SHP77 (cell line): ENCODE data around the gene XAGE1B.
"Not testable (repeated sequence)": the region's sequence is repeated elsewhere in the genome, so short reads cannot be mapped to it uniquely, and the experiment has no call there.

Experiments
- DNase-seq, 2 experiments: peaks; one replicate each; lab custom pipeline; 2025; lab: John Stamatoyannopoulos, UW

The XAGE1B gene, protein sequence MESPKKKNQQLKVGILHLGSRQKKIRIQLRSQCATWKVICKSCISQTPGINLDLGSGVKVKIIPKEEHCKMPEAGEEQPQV

DNA sequence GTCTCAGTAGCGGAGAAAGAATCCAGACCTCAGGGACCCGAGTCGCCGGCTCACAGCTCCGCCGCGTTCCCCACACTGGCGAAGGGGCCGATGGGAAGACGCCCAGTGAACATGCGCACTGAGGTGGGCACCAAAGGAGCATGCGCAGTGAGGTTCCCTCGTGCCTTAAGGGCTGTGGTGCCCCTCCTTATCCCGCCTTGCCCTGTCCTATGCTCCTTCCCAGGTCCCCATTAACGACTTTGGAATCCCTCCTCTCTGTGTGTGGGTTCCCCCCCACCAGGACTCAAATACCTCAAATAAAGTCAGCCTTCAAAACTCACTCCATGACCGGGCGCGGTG, at the start of gene XAGE1B:
Gene XAGE1B, minus strand, starts transcription at position 77 of the 339 bp plus-strand sequence. CDS start 1,536 bp downstream, outside the sequence.
- not testable (repeated sequence) for DNase-seq

DNA sequence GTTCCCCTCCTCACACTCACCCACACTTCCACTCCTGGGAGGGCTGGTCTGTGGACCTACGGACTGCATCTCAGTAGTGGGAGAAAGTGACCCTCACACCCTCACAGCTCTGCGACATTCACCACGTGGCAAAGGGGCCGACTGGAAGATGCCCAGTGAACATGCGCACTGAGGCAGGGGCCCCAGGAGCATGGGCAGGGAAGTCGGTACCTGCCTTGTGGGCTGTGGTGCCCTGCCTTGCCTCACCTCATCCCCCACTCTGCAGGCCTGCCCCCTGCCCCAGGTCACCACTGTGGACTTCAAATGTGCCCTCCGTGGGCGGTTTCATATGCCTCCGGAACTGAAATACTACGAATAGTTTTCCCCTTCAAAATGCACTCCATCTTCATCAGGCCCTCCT, 46.2 kb upstream of the XAGE1B start:
- no peak for DNase-seq

DNA sequence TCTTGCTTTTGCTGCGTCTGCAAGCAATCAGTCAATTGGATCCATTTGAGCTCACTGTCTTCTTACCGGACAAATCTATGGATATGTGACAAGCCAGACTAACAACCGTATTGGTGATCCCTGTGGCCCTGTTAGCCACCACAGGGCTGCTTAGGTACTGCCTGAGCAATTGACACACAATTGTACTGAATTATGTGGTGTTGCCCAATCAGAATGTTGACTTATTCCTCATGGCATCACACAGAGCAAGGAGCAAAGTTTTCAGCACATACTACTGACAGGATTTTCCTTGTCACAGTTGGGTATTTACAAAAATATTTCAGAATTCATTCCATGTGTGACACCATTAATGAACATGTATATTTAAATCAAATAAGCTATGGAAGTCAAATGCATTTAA, 41.3 kb upstream of the XAGE1B start:
- no peak for DNase-seq

DNA sequence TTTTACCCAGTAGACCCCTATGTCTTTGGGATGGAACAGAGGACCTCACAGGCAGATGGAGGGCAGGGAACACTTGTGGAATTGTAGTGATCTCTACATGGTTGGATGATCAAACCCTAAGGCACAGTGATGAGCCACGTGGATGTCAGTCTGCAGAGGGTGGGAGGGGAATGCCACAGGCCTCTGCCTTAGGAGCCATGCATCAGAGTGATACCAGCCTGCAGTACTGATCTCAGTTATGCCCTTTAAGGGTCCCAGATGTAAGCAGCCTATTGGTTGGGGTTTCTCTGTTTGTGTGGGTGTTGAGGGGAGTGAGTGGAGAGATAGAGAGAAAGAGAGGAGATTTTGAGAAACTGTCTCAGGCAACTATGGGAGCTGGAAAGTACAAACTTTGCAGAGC, 39.9 kb upstream of the XAGE1B start:
- DNase-seq, result no peak

DNA sequence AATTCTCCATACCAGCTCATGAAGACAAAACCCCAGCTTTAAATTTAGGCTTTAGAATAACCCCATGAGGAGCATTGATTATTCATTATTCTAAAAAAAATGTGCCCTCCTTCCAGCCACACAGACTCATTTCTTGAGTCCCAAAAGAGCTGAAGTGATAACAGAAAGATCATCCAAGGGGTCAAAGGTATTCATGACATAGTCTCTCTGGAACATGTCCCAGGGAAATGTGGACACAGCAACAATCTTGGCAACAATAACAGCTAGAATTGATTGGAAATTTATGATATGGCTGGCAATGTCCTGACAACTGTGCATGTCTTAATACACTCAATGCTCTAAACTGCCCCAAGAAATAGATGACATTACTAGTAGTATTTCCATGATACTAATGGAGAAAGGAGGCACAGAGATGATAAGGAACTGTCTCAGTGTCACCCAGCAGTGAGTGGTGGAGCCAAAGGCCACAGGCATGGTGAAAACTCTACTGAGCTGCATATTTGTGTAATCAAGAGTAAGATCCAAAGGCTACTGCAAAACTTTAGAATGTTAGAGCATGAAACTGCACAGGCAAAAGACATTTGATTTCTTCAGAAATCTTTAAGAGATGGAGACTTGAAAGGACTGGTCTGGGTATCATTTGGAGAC, 37.3 kb upstream of the XAGE1B start:
- no peak for DNase-seq

DNA sequence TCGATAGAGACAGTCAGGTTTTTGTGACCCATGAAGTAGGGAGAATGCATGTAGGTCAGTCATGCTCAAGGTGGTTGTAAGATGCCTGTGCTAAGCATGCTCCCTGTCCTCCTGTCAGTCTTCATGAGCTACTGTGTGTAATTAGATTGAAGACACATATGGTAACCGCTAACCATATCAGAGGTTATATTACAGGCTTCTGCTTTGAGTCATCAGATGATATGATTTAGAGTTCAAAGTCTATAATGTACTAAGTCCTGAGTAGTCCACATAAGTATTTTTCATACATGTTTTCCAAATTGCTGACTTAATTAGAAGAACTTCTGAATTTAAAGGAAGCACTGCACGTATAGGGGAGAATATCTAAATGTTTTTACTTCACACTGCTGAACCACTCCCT, 31.9 kb upstream of the XAGE1B start:
- not testable (repeated sequence) for DNase-seq

DNA sequence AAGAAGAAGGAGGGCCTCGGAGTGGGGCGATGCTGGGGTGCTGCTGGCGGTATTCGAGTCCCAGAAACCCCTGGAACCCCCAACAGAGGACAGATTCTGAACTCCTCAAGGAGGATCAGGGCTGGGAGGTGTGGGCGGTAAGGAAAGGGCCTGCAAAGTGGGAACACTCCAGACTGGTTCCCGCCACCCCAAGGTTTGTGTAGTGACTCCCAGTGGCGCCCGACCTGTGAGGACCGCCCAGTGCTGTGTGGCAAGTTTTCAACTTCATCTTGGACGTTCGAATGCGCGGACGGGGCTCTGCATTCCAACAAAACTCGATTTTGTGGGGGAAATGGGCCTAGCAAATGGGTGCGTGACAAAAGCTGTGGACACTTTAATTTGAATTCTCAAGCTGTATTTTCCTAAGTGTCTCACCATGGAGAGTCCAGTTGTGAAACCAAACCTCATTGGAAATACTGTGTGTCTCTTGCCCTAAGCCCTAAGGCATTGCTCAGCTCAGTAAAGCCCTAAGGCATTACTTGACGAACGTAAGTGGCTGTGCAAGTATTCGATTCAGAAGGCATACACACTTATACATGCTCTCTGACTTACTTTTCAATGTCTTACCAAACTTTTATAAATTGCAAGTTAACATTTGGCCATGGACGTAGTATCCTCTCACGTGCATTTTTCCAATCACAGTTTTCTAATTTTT, 27.4 kb upstream of the XAGE1B start:
- DNase-seq, result no peak

DNA sequence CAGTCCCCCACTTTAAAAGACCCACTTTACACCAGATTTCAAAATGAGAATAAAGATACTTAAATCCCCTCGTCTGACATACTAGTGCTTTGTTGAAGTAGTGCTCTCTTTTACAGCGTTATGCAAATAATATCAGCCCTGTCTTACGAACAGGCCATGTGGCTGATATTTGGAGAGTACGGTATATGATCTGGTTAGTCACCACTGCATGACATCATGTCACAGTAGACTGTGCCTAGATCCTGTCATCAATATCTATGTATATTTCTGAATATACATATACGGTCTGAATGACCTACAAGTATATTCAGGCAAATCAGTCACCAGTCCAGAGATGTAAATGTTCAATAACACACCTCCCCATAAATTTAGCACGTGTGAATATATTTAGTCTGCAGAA, 25.4 kb upstream of the XAGE1B start:
- no peak for DNase-seq

DNA sequence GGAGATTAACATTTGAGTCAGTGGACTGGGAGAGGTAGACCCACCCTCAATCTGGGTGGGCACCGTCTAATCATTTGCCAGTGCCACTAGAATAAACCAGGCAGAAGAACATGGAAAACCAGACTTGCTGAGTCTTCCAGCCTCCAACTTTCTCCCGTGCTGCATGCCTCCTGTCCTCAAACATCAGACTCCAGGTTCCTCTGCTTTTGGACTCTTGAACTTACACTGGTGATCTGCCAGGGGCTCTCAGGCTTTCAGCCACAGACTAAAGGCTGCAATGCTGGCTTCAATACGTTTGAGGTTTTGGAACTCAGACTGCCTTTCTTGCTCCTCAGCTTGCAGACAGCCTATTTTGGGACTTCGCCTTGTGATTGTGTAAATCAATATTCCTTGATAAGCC, 24.2 kb upstream of the XAGE1B start:
- not testable (repeated sequence) for DNase-seq

DNA sequence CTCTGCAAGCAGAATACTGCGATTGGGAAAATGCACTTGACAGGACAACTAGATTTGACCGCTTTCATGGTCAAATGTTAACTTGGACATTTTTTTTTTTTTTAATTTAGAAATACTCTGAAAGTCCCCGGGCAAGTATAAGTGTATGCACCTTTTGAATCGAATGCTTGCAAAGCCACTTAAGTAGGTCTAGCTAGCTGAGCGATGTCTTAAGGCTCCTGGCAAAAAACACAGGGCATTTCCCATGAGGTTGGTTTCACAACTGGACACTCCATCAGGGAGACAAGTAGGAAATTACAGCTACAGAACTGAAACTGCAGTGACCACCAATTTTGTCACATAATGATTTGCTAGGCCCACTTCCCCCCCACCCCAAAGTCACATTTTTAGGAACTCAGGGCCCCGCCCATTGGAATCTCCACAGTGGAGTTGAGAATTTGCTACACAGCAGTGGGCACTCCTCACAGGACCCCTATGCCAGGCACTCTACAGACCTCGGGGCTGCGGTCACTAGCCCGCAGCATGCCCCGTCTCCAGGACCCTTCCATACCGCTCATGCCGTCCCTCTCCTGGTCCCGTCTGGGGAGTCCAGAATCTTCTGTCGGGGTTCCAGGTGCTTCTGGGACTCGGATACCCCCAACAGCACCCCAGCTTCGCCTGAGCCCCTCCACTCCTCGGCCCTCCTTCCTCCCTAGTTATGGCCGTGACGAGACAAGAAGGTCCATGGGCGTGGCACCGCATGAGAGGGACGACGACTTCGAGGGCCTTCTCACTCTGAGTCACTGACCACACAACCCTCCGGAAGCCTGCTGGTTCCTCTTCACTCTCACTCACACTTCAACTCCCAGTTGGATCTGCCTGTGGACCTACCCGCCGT, 515 bp downstream of the XAGE1B start:
- DNase-seq, result not testable (repeated sequence)

DNA sequence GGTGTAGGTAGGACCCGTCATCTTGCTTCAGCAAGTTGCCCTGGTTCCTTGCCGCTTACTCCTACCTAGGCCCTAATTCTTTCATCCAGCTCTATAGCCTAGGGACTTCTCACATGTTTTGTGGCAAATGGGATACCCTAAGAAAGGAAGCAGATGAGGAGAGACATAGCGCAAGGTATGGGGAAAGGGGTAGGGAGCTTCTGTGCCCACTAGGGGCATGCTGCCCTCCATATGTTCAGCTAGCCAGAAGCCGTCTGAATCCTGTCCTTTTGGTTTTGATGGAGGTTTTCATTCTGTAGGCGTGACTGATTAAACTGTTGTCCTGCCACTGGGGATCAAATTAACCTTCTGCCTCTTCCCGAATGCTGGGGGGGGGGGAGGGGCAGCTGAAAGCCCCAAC, 5.7 kb downstream of the XAGE1B start:
- DNase-seq, result not testable (repeated sequence)

DNA sequence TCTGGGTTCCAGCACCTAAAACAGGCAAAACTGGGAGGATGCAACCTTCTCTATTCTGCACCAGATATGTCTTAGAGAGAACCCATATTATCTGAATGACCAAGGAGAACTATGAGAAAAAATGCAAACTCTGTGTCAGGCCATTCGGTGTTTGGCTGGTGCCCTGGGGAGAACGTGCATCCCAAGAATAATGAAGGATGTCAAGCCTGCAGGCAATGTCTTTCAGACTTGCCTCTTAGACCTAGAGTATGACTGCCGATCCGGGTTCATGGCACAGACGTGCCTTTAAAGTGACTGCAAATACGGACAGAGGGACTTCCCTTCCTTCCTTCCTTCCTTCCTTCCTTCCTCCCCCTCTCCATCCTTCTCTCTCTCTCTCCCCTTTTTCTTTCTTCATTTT, 6.9 kb downstream of the XAGE1B start:
- no peak for DNase-seq

DNA sequence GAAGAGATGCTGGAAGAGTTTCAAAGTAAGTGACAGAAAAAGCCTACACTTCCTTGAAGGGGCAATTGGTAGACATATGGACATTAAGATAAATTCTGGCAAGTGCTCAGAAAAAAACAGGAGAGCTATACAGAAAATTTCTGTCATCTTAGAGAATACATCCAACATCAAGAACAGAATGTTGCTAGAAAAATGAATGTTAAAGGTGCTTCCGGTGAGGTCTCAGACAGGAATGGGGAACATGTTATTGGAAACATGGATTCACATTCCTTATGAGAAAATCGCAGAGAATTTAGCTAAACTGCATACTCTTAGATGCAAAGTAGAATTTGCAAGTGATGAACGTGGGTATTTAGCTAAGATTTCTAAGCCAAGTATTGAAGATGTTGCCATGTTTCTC, 9.5 kb downstream of the XAGE1B start:
- DNase-seq, result no peak

DNA sequence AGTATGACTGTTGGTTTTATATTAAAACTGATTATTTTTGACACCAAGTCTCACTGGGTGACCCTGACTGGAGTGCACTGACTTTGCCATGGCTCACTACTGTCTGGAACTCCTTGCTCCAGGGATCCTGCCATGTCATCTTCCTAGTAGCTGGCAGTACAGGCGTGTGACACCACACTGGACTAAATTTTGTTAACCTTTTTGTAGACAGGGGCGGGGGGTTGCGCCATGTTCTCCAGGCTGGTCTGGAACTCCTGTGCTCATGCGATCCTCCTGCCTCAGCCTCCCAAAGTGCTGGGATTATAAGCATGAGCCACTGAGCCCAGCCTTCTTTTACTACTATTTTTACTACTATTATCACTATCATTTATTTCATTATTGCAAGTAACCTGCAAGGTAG, 12.3 kb downstream of the XAGE1B start:
- DNase-seq, result no peak

DNA sequence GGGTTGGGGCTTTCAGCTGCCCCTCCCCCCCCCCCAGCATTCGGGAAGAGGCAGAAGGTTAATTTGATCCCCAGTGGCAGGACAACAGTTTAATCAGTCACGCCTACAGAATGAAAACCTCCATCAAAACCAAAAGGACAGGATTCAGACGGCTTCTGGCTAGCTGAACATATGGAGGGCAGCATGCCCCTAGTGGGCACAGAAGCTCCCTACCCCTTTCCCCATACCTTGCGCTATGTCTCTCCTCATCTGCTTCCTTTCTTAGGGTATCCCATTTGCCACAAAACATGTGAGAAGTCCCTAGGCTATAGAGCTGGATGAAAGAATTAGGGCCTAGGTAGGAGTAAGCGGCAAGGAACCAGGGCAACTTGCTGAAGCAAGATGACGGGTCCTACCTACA, 15.5 kb downstream of the XAGE1B start:
- not testable (repeated sequence) for DNase-seq

DNA sequence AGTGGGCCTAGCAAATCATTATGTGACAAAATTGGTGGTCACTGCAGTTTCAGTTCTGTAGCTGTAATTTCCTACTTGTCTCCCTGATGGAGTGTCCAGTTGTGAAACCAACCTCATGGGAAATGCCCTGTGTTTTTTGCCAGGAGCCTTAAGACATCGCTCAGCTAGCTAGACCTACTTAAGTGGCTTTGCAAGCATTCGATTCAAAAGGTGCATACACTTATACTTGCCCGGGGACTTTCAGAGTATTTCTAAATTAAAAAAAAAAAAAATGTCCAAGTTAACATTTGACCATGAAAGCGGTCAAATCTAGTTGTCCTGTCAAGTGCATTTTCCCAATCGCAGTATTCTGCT, 20.5 kb downstream of the XAGE1B start:
- DNase-seq, result not testable (repeated sequence)

DNA sequence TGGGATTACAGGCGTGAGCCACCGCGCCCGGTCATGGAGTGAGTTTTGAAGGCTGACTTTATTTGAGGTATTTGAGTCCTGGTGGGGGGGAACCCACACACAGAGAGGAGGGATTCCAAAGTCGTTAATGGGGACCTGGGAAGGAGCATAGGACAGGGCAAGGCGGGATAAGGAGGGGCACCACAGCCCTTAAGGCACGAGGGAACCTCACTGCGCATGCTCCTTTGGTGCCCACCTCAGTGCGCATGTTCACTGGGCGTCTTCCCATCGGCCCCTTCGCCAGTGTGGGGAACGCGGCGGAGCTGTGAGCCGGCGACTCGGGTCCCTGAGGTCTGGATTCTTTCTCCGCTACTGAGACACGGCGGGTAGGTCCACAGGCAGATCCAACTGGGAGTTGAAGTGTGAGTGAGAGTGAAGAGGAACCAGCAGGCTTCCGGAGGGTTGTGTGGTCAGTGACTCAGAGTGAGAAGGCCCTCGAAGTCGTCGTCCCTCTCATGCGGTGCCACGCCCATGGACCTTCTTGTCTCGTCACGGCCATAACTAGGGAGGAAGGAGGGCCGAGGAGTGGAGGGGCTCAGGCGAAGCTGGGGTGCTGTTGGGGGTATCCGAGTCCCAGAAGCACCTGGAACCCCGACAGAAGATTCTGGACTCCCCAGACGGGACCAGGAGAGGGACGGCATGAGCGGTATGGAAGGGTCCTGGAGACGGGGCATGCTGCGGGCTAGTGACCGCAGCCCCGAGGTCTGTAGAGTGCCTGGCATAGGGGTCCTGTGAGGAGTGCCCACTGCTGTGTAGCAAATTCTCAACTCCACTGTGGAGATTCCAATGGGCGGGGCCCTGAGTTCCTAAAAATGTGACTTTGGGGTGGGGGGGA, 21.1 kb downstream of the XAGE1B start, which contains the start of gene XAGE1A:
Gene XAGE1A, plus strand, starts transcription at position 264 of the 874 bp plus-strand sequence. CDS start 1,554 bp downstream, outside the sequence.
- not testable (repeated sequence) for DNase-seq

DNA sequence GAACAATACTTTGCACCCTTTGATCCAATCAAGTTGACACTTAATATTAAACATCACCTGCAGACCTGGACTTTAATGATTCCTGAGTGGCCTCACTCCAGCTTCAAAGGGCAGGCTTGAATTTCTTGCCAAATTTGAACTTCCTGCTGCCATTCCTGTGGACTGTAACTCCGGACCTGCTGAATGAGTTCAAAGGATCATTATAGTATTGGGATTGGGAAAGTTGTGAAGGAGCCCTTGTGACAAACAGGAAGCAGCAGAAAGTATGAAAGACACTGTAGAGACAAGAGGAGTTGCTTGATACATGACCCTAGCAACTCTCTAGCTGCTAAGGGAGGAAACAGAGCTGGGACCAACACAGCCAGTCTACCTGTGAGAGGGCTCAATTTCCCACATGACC, 45.6 kb downstream of the XAGE1B start:
- not testable (repeated sequence) for DNase-seq
